ENCODE data around the gene USH2A.

DNA sequence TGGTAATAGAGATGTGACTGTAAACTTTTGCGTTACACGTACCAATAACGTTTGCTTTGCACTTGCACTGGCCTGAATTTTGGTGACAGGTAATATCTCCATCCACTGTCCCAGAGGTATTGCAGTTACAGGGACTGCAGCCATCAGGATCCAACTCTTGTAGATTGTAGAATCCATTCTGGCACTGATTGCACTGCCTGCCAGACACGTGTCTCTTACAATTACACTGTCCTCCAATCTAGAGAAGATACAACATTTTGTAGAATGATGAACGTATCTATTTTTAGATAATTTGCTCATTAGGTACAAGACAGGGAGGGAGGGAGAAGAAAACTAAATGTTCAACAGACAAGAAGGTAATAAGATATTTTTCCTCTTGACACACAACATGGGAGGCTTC, 172.4 kb downstream of the USH2A start:
- TF ChIP-seq, protein P1, sequence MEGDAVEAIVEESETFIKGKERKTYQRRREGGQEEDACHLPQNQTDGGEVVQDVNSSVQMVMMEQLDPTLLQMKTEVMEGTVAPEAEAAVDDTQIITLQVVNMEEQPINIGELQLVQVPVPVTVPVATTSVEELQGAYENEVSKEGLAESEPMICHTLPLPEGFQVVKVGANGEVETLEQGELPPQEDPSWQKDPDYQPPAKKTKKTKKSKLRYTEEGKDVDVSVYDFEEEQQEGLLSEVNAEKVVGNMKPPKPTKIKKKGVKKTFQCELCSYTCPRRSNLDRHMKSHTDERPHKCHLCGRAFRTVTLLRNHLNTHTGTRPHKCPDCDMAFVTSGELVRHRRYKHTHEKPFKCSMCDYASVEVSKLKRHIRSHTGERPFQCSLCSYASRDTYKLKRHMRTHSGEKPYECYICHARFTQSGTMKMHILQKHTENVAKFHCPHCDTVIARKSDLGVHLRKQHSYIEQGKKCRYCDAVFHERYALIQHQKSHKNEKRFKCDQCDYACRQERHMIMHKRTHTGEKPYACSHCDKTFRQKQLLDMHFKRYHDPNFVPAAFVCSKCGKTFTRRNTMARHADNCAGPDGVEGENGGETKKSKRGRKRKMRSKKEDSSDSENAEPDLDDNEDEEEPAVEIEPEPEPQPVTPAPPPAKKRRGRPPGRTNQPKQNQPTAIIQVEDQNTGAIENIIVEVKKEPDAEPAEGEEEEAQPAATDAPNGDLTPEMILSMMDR (IDR thresholded peaks at IDR 0.05) = no peak
- TF ChIP-seq POLR2A (IDR thresholded peaks at IDR 0.05) = no peak

All from lower leg skin (tissue), 3 donors.